Embryonic facial prominence (tissue), 1 donor: ENCODE measurements around the gene SLC16A6.
"Not testable (repeated sequence)": the region's sequence is repeated elsewhere in the genome, so short reads cannot be mapped to it uniquely, and the experiment has no call there.

Experiments used
- DNase-seq: peaks from one replicate; pipeline ENCODE4 v3.0.0-alpha.2; 2016; ENCODE audit errors: extremely low spot score

SLC16A6 gene, protein sequence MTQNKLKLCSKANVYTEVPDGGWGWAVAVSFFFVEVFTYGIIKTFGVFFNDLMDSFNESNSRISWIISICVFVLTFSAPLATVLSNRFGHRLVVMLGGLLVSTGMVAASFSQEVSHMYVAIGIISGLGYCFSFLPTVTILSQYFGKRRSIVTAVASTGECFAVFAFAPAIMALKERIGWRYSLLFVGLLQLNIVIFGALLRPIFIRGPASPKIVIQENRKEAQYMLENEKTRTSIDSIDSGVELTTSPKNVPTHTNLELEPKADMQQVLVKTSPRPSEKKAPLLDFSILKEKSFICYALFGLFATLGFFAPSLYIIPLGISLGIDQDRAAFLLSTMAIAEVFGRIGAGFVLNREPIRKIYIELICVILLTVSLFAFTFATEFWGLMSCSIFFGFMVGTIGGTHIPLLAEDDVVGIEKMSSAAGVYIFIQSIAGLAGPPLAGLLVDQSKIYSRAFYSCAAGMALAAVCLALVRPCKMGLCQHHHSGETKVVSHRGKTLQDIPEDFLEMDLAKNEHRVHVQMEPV

DNA sequence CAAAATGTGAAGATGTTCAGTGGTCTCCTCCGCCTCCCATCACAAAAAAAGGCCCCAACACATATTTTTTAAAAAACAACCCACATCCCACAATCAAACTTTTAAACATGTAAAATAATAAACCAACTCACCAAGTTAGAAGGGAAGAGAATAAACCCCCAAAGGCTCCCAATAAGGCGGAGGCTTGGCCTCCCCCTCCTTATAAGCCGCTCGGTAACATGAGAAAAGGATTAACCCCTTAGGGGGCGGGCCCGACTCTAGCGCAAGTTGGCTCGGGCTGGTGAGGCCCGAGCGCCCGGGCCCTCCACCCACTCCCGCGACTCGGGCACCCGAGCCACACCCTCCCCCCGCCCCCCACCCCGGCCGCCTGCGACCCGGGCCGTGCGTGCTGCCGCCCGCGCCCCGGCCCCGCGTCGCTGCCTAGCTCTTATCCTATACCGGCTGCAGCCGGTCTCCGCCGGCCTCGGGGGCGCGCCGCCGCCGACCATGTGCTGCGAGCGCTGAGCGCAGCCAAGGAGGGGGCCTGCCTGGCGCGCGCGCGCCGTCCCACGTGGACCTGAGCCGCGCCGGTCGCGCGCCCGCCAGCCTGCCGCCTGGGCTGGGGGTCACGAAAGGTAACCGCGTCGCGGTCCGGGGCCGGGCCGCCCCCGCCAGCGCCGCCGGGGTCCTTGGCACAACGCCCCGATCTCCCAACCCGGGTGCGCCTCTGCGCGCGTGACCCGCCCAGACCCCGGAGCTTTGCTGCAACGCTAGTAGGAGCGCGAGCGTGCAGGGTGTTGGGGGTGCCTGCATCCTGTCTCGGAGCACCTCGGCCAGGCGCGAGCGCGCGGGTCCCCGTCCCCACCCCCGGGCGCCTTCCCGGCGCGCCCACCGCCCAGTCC is at the start of gene SLC16A6, which contains the start of gene ARSG:
SLC16A6 (minus strand) TSS at position 173 of the 881 bp plus-strand sequence. CDS start 12,807 bp downstream, outside the sequence.
ARSG (plus strand) TSS at position 541 of the 881 bp plus-strand sequence. CDS start 15,999 bp downstream, outside the sequence.
- DNase-seq, result no peak

DNA sequence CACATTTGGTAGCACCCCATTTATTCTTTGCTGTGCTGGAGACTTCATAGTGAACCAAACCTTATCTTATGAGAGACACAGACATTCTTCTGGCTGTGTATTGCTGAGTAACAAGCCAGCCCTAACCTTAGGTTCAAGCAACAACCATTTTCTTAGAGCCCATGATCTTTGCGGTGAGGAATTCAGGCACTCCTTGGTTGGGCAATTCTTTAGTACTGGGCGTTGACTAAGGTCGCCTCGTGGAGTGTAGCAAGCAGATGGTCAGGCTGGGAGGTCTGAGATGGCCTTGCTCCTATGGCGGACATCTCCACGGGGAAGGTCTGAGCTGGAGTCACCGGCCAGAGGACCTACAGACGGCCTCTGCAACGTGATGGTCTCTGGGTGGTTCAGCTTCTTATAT is 43.5 kb upstream of the SLC16A6 start:
- no peak for DNase-seq

DNA sequence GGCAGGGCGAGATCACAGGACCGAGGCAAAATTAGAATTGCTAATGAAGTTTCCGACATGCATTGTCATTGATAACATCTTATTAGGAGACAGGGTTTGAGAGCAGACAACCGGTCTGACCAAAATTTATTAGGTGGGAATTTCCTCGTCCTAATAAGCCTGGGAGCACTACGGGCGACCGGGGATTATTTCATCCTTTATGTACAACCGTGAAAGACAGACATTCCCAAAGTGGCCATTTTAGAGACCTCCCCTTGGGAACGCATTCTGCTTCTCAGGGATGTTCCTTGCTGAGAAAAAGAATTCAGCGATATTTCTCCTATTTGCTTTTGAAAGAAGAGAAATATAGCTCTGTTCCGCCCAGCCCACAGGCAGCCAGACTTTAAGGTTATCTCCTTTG is 41.0 kb upstream of the SLC16A6 start:
- not testable (repeated sequence) for DNase-seq

DNA sequence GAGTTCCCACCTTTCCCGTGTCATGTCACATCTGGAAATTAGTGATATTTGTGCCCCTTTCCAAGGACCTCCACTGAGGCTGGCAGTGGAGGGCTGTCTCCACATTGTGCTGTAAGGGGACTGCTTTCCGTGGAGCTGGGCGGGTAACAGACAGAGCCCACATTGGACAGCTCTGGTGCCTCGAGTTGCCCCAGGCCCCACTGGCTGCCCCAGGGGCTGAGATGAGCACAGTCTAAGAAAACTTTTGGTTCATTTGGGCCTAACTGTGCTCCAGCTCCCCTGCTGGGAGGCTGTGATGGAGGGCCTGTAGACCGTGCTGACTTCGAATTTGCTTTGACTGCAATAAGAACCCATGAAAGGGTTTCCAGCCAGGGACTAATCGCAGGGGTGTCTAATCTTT is 38.4 kb upstream of the SLC16A6 start:
- no peak for DNase-seq

DNA sequence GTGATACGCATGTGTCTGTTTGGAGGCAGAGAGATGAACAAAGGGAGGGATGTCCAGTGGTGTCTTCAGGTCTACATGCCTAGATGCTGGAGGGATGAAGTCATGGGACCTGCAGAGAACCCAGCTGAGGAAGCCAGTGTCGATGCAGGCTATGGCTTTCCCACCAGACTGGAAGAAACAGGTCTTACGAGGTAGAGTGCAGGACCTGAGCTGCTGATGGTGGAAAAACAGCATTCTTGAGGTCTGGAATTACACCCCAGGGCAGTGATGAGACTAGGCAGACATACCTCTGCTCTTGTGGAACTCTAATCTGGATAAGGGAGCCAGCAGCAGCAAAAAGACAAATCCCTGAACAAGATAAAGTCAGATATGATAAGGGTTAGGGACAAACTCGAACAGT is 37.7 kb upstream of the SLC16A6 start:
- no peak for DNase-seq

DNA sequence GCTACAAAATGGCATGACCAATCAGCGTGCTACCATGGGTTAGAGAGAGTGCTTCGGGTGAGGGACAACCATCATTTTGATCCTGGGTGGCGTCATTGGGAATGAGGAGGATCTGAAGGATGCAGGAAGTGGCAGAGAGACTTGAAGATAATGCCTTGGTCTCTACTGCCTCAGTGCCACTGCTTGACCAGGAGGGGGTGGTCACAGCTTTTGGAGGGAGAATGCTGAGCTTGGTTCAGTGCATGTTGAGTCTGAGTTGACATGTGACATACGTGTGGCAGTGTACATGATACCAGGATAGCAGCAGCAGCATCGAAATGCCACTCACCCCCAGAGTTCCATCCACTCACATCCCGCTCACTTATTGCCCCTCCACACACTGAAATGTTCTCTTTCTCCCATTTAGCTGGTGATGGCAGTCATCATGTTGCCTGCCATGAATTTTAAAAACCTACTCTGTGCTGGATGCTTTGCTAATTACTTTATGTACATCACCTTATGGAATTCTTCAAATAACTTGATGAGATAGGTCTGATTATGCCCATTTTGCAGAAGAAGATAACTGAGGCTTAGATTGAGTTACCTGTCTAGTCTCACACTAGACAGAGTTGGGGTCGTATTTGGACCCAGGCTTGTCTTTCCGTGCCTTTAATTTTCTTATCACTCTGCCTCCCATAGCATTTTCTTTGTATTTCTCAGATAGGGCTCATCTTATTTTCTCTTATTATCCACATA is 37.1 kb upstream of the SLC16A6 start:
- DNase-seq, result no peak

DNA sequence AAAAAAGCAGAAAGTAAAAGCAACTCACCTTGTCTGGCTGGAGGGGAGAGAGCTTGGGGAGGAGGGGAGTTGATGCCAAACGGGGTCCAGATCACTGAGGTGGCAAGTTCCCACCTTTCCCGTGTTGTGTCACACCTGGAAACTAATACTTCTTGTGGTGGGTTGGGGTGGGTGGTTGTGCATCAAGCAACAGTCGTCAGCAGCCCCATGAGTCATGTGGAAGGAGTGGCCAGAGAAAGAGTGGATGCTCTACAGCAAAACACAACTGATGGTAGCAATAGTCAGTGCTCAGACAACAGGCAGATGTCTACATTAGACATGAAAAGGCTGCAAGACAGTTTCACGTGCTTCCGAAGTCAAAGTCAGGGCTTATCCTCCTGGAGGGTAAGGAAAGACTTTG is 35.8 kb upstream of the SLC16A6 start:
- no peak for DNase-seq

DNA sequence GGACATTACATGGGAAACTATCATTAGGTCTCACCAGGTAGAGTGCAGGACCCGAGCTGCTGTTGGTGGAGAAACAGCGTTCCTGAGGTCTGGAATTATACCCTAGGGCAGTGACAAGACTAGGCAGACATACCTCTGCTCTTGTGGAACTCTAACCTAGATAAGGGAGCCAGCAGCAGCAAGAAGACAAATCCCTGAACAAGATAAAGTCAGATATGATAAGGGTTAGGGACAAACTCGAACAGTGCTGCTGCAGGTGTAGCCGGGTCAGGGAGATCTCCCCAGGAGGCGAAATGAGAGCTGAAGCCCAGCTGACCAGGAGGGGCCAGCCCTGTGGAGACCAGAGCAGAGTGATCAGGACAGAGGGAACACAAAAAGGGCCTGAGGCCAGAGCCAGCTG is 35.0 kb upstream of the SLC16A6 start:
- DNase-seq, result no peak

DNA sequence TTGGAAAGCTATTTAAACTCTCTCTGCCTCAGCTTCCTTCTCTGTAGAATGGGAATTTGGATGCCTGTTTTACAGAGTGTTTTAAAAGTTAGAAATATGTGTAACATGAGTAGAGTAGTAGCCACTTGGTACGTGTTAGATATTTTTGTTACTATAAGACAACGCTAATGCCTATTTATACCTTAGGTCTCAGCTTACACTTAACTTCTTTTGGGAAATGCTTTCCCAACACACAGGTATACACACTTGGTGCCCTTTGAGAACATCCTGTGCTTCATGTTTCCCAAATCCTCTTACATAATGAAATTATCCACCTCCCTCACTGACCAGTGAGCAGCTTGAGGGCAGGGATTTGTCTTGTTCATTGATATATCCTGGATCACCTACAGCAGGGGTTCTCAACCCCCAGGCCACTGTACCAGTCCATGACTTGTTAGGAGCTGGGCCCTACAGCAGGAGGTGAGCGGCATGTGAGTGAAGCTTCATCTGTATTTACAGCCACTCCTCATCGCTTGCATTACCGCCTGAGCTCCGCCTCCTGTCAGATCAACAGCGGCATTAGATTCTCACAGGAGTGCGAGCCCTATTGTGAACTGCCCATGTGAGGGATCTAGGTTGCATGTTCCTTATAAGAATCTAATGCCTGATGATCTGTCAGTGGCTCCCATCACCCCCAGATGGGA is 33.9 kb upstream of the SLC16A6 start:
- DNase-seq, result no peak

DNA sequence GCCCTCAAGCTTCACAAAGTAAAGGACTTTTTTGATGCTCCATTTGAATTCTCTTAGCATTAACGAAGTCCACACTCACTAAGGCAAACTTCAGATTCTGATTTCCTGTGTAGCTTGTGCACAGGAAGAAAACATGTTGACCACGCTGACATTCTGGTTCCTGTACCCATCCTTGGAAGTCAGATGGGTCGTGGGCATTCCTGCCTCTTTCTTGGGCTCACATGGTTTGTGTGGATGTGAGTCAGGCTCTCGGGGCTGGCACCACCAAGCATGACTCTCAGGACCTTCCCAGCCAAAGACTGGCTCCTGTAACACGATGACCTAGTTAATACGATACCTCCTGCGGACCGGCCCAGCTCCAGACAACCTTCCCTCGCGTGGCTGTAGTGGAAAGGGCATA is 33.2 kb upstream of the SLC16A6 start:
- no peak for DNase-seq

DNA sequence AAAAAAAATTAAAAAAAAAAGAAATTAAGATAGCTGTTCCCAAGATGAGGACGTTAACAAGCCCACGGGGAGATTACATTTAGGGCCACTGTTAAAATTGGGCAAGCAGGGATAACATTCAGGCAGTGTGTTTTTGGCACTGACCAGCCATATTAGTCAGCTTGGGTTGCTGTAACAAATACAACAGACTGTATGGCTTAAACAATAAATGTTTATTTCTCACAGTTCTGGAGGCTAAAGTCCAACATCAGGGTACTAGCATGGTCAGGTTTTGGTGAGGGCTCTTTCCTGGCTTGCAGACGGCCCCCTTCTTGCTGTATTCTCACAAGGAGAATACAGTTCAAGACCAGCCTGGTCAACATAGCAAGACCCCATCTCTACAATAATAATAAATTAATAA is 31.7 kb upstream of the SLC16A6 start:
- DNase-seq, result no peak

DNA sequence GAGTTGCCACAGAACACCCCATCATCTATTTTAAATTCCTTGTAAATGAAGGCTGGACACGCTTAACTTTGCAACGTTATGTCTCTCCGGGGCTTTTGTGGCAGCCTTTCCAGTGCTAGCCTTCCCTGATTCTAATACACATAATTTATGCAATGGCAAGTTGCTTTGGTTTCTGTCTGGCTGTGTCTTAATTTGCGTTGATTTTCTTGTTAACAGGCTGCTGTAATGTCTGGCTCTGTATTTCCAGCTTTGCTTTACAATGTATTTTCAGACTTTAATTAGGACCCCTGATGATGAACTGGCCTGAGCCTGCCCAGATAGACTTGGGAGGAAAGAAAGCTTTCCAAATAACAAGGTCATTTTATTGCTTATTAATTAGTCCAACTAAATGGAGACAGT is 30.6 kb upstream of the SLC16A6 start:
- DNase-seq, result no peak

DNA sequence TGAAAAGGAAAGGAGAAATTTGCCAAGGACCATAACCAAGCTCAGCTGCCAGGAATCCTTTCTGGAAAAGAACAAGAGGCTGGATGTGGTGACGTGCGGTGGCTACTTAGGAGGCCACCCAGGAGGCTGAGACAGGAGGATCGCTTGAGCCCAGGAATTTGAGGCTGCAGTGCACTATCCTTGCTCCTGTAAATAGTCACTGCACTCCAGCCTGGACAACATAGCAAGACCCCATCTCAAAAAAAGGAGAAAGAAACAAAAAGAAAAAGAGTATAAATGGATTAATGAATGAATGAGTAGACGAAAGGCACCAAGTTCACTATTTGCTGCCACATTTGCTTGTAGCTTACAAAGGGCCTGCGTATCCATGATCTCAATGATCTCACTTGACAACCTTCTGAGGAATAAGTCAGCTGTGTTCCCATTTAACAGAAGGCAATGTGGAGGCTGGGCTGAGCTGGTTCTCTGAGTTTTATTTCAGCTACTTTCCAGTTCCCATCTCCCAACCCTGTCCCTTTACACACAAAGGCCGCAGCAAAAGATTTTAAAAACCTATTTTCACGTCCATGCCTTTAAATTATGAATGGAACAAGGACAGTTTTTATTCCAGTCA is 30.1 kb upstream of the SLC16A6 start:
- DNase-seq, result no peak

DNA sequence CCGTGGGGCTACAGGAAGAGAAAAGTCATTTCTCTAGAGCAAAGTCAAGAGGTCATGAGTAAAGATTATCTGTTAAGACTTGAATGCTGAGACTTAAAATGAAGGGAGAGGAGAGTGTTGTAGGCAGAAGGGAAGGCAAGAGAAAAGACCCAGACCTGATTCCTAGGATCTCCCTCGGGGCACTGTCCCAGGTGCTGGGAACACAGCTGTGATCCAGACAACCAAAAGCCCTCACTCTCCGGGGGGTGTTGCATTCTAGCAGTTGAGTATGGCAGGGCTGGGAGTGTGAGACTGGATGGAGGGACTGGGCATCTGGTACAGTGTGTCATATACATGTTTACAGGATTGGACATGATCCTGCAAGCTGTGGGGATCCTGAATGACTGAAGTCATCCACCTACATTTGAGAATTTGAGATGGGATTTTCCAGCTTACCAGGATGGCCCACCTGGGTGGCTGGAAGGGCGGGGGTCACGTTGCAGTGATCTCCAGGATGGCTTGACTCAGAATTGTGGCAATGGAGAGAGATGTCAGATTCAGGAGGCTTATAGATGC is 29.5 kb upstream of the SLC16A6 start:
- DNase-seq, result no peak

DNA sequence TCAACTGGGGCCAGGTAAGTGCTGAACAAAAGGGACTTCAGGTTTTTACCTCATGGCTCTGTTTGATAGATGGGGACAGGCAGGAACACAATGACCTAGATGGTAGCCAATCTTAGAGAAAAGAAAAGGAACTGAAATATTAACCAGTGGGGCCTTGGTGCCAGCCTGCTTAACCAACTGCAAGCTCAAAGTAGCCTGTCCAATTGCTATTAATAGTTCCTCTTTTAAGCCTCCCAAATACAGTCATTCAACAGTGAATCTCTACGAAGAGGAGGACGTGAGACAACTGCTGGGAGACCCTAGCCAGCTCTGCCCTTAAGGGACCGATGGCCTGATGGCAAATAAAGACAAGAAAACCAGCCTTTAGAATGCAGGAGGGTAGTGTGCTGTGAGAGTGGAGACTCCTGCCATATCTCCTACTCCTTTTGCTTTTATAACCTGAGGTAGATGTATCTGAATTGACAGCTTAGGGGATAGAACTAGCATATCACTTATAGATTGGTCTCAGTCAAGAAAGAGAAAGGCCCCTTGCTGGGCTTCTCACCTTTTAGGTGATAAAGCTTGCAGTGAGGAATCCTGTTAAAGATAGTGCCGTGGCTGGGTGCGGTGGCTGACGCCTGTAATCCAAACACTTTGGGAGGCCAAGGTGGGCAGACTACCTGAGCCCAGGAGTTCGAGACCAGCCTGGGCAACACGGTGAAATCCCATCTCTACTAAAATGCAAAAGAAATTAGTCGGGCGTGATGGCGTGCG is 28.7 kb upstream of the SLC16A6 start:
- no peak for DNase-seq

DNA sequence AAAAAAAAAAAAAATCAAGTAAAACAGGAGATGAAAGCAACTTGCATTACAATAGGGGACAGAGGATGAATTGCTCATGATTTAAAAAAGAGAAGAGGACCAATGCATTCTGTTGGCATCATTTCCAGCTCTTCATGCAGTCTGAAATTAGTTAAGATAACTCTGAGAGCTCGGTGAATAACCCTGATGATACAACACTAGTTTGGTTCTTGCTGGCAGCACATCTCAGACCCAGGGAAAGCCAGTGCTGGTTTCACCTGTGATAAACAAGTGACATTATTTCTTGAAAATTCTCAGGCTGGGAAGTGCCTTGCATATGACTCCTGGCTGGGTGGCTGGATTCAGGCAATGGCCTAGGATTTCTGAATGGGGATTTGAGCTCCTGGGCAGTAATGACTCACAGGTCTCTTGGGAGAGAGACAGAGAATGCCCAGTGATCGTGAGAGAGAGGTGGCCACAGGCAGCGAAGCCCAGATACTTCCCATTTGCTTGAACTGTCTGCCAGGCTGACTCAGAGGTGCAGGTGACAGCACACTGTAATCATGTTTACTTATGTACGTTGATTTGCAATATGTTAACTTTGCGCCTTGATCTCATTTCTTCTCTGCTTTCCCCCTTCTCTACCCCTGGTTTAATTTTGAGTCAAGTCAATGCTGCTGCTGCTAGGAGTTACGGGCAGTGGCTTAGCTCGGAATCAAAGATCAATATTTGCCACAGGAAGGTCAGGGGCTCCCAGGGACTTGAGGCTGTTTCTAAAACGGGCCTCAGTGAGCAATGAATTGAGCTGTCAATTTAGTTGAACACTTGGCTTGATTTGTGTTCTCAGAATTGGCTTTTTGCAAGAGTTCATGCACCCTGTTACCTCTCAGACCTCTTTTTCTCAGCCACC is 27.4 kb upstream of the SLC16A6 start:
- no peak for DNase-seq

DNA sequence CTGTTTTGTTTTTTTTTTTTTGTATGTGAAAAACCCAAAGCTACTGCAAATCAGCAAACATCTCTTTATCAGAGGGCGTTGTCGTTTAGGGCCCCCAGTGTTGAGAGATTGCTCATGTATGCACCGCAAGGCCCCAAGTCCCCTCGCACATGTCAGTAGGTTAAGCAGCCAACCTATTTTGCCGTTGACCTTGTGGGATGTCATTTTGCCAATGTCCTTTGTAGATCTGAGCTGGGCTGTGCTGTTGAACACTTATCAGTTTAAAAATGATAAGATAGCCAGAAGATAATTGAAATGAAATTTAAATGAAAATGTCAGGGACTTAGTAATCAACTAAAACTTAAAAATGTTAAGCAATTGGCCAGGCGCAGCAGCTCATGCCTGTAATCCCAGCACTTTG is 26.5 kb upstream of the SLC16A6 start:
- no peak for DNase-seq

DNA sequence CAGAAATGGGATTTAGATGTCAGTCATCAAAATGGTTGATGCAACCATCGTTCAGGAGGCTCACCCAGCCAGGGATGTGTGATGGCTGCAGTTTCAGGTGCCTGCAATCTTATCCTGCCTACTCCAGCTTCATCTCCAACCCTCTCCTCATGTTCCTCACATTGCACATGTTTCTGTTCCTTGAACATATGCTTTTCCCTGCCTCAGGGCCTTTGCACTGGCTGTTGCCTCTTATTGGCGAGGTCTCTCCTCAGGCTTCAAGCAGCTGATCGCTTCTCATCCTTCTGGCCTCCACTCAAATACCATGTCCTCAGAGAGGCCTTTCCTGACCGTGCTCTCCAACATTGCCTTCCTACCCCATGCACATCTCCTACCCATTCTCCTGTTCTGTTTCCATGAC is 25.0 kb upstream of the SLC16A6 start:
- DNase-seq, result no peak
